Measurements from ENCODE around the gene PRR15.

The PRR15 gene

GRCh38 chr7:29611941-29612544 lies 48.4 kb downstream of the PRR15 start:
- no peak for DNase-seq

- no peak for DNase-seq
Measured at GRCh38 chr7:29612596-29612995, 49.0 kb downstream of the PRR15 start.

- no peak for DNase-seq
Measured at GRCh38 chr7:29613100-29613499, 49.5 kb downstream of the PRR15 start.

GRCh38 chr7:29614229-29614628 lies 50.6 kb downstream of the PRR15 start:
- DNase-seq: no peak

Measured in OCI-M1 (cell line).